SK-N-SH (cell line): ENCODE measurements around the gene TYW1.

ENCODE experiments used
- NRF1 ChIP-seq: IDR thresholded peaks from 2 replicates; pipeline ENCODE4 v1.6.1; 2012; ENCODE audit warnings: low read depth, mild to moderate bottlenecking, low read length
- POLR2AphosphoS5 ChIP-seq: IDR thresholded peaks from 2 replicates; pipeline ENCODE4 v1.6.1; 2012; ENCODE audit warnings: low read depth, low read length
- TF ChIP-seq, protein P1 (sequence below): fragments of 200-600 bp; sonication (generic); IDR thresholded peaks from 2 replicates; pipeline ENCODE4 v1.6.1; 2017; ENCODE audit warnings: antibody characterized with exemption, mild to moderate bottlenecking, moderate library complexity

DNA sequence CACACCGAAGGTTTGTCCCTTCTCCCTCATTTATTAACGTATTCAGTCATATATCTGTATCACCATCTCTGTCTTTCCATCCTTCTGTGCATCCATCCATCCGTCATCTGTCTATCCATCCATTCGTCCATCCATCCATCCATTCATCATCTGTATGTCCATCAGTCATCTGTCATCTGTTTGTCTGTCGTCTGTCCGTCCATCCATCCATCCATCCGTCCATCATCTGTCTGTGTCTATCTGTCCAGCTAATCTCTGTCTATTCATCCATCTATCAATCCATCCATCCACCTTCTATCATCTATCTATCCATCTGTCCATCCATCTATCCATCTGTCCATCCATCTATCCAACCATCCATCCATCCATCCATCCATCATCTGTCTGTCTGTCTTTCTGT, 213.9 kb downstream of the TYW1 start:
- TF ChIP-seq NRF1 (no peak), POLR2AphosphoS5 (no peak)
- TF ChIP-seq, protein P1, sequence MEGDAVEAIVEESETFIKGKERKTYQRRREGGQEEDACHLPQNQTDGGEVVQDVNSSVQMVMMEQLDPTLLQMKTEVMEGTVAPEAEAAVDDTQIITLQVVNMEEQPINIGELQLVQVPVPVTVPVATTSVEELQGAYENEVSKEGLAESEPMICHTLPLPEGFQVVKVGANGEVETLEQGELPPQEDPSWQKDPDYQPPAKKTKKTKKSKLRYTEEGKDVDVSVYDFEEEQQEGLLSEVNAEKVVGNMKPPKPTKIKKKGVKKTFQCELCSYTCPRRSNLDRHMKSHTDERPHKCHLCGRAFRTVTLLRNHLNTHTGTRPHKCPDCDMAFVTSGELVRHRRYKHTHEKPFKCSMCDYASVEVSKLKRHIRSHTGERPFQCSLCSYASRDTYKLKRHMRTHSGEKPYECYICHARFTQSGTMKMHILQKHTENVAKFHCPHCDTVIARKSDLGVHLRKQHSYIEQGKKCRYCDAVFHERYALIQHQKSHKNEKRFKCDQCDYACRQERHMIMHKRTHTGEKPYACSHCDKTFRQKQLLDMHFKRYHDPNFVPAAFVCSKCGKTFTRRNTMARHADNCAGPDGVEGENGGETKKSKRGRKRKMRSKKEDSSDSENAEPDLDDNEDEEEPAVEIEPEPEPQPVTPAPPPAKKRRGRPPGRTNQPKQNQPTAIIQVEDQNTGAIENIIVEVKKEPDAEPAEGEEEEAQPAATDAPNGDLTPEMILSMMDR = no peak
